SK-N-SH treated with all-trans-retinoic acid at 6 μM for 48 hours (cell line): Measurements from ENCODE around the gene ASPDH.

Experiments
- ATAC-seq: fragments of 200-7000 bp; cut with Tn5 transposase; 3 replicates; pipeline ENCODE4 v1.9.1; 2020; ENCODE audit warnings: mild to moderate bottlenecking, moderate library complexity
- ARNTL ChIP-seq: fragments of 450-650 bp; formaldehyde crosslinking; IDR thresholded peaks from 2 replicates; pipeline ENCODE4 v1.5.0; 2020; ENCODE audit warnings: low read depth, mild to moderate bottlenecking, moderate library complexity, borderline replicate concordance
- BACH2 ChIP-seq: fragments of 250-450 bp; sonication (Bioruptor Pico); IDR thresholded peaks from 2 replicates; pipeline ENCODE4 v1.9.0; 2021; ENCODE audit warnings: mild to moderate bottlenecking, borderline replicate concordance
- CSRNP3 ChIP-seq: fragments of 250-450 bp; sonication (Bioruptor Pico); IDR thresholded peaks from 2 replicates; pipeline ENCODE4 v1.5.1; 2021; ENCODE audit warnings: mild to moderate bottlenecking, moderate library complexity
- GLIS3 ChIP-seq: fragments of 250-450 bp; sonication (Bioruptor Pico); IDR thresholded peaks from 2 replicates; pipeline ENCODE4 v1.5.0; 2020; ENCODE audit warnings: mild to moderate bottlenecking, moderate library complexity
- OSR1 ChIP-seq: fragments of 250-450 bp; sonication (Bioruptor Pico); IDR thresholded peaks from 2 replicates; pipeline ENCODE4 v1.8.0; 2022; ENCODE audit warnings: moderate library complexity, mild to moderate bottlenecking, inconsistent platforms
- PATZ1 ChIP-seq: fragments of 250-450 bp; sonication (Bioruptor Pico); IDR thresholded peaks from 2 replicates; pipeline ENCODE4 v1.8.0; 2020; ENCODE audit warnings: mild to moderate bottlenecking, moderate library complexity, borderline replicate concordance
- POU6F1 ChIP-seq: fragments of 250-450 bp; sonication (Bioruptor Pico); IDR thresholded peaks from 2 replicates; pipeline ENCODE4 v1.8.0; 2021; ENCODE audit warnings: low read depth, mild to moderate bottlenecking, moderate library complexity, borderline replicate concordance
- RARB ChIP-seq: fragments of 250-450 bp; sonication (Bioruptor Pico); IDR thresholded peaks from 2 replicates; pipeline ENCODE4 v1.8.0; 2021; ENCODE audit warnings: mild to moderate bottlenecking, moderate library complexity
- SNAI2 ChIP-seq: fragments of 250-450 bp; sonication (Bioruptor Pico); IDR thresholded peaks from 2 replicates; pipeline ENCODE4 v1.5.0; 2020; ENCODE audit warnings: mild to moderate bottlenecking, moderate library complexity
- TCF4 ChIP-seq: fragments of 250-450 bp; sonication (Bioruptor Pico); IDR thresholded peaks from 2 replicates; pipeline ENCODE4 v1.8.0; 2021; ENCODE audit warnings: mild to moderate bottlenecking, moderate library complexity, borderline replicate concordance
- TOX ChIP-seq: fragments of 250-450 bp; sonication (Bioruptor Pico); IDR thresholded peaks from 2 replicates; pipeline ENCODE4 v1.8.0; 2021; ENCODE audit warnings: mild to moderate bottlenecking, moderate library complexity, borderline replicate concordance
- TSHZ2 ChIP-seq: fragments of 250-450 bp; sonication (Bioruptor Pico); IDR thresholded peaks from 2 replicates; pipeline ENCODE4 v1.5.0; 2020; ENCODE audit warnings: mild to moderate bottlenecking, moderate library complexity
- ZFP3 ChIP-seq: fragments of 250-450 bp; sonication (Bioruptor Pico); IDR thresholded peaks from 2 replicates; pipeline ENCODE4 v1.5.0; 2020; ENCODE audit warnings: mild to moderate bottlenecking, moderate library complexity
- ZFP30 ChIP-seq: fragments of 450-650 bp; formaldehyde crosslinking; IDR thresholded peaks from 2 replicates; pipeline ENCODE4 v1.5.0; 2022; ENCODE audit warnings: mild to moderate bottlenecking, moderate library complexity
- ZNF565 ChIP-seq: fragments of 450-650 bp; formaldehyde crosslinking; conservative IDR thresholded peaks from 2 replicates; pipeline ENCODE4 v1.5.0; 2020; ENCODE audit warnings: low read depth, mild to moderate bottlenecking, moderate library complexity
- ZNF70 ChIP-seq: fragments of 450-650 bp; formaldehyde crosslinking; IDR thresholded peaks from 2 replicates; pipeline ENCODE4 v1.5.0; 2020; ENCODE audit warnings: mild to moderate bottlenecking, moderate library complexity
- ZNF8 ChIP-seq: fragments of 450-650 bp; formaldehyde crosslinking; IDR thresholded peaks from 2 replicates; pipeline ENCODE4 v1.5.0; 2020; ENCODE audit warnings: mild to moderate bottlenecking, moderate library complexity

The ASPDH gene

GRCh38 chr19:50549927-50550593, 36.3 kb upstream of the ASPDH start:
- no peak for ATAC-seq
- no peak for TF ChIP-seq ZNF8 (CRISPR knock-in tag)
- no peak for TF ChIP-seq ARNTL (CRISPR knock-in tag)

- TF ChIP-seq GLIS3 (CRISPR knock-in tag): no peak
- no peak for TF ChIP-seq RARB
- TF ChIP-seq PATZ1 (CRISPR knock-in tag): no peak
- no peak for TF ChIP-seq TOX (CRISPR knock-in tag)
- no peak for TF ChIP-seq ZNF70 (CRISPR knock-in tag)
- no peak for TF ChIP-seq SNAI2
- no peak for TF ChIP-seq ARNTL (CRISPR knock-in tag)
- no peak for TF ChIP-seq BACH2 (CRISPR knock-in tag)
- TF ChIP-seq ZNF565 (CRISPR knock-in tag): no peak
- no peak for TF ChIP-seq POU6F1 (CRISPR knock-in tag)
- no peak for TF ChIP-seq TSHZ2 (CRISPR knock-in tag)
- TF ChIP-seq CSRNP3 (CRISPR knock-in tag): no peak
- TF ChIP-seq ZFP30 (CRISPR knock-in tag): no peak
- TF ChIP-seq ZFP3 (CRISPR knock-in tag): no peak
- no peak for ATAC-seq
These were observed 35.6 kb upstream of the ASPDH start for GRCh38 chr19:50549059-50549926.

GRCh38 chr19:50548191-50549058, 34.7 kb upstream of the ASPDH start:
- TF ChIP-seq TCF4 (CRISPR knock-in tag) (no peak), TOX (CRISPR knock-in tag) (no peak), ZFP30 (CRISPR knock-in tag) (no peak), RARB (no peak), OSR1 (CRISPR knock-in tag) (no peak), PATZ1 (CRISPR knock-in tag) (no peak), ZNF70 (CRISPR knock-in tag) (no peak)
- ATAC-seq: no peak
